HepG2 (cell line): ENCODE measurements around the gene NHP2. TPM values are rescaled to one million over a fixed set of nuclear protein-coding genes. Genes with fewer than 3 reads are reported as not detected.

Source experiments
- ATAC-seq: fragments of 200-7000 bp; cut with Tn5 transposase; 3 replicates; pipeline ENCODE4 v1.9.1; 2020; ENCODE audit warnings: mild to moderate bottlenecking, moderate library complexity
- BruUV-seq: library from RNA; stranded (reverse); fragments of 400-500 nt; replicated peaks from 2 replicates; lab custom pipeline; 2021; lab: Mats Ljungman, UMichigan
- CTCF ChIA-PET: fragments of 300-600 bp; formaldehyde crosslinking; extraction: SDS; loops from one replicate; lab custom pipeline; 2021; ENCODE audit warnings: low total read pairs, inconsistent platforms, low intra/inter-chr PET ratio; lab: Yijun Ruan, JAX
- POLR2A ChIA-PET: fragments of 350-600 bp; sonication (Branson Sonifier 250); formaldehyde crosslinking; loops from one replicate; lab custom pipeline; 2020; ENCODE audit warnings: antibody characterized with exemption, inconsistent platforms; lab: Yijun Ruan, JAX
- DNase-seq: peaks from one replicate; pipeline ENCODE4 v3.0.0-alpha.2; 2015; ENCODE audit warnings: low spot score
- FAIRE-seq: peaks from 3 replicates; lab custom pipeline; 2011; peaks lifted over from hg19 to GRCh38; lab: Jason Lieb, UNC
- H2AFZ ChIP-seq: one replicate; pipeline ENCODE4 v1.6.1; 2011; ENCODE audit warnings: low read length, inconsistent platforms
- H3K27ac ChIP-seq: fragments of 300-600 bp; 3 replicates; pipeline ENCODE4 v1.8.0; 2011; ENCODE audit warnings: mixed run types, mild to moderate bottlenecking, mixed read lengths, low read length, inconsistent platforms; ENCODE audit not compliant: insufficient read depth; ENCODE audit errors: extremely low read length
- H3K27me3 ChIP-seq, 2 experiments: fragments of 200-600 bp in 1 of 2; 2 replicates in 1 of 2; 3 replicates in 1 of 2; pipeline versions ENCODE4 v1.6.0 to v1.8.0; 2011; ENCODE audit warnings: low read length in 2 of 2, mild to moderate bottlenecking in 2 of 2, moderate library complexity in 2 of 2, inconsistent platforms in 1 of 2; ENCODE audit not compliant: insufficient read depth in 2 of 2, control insufficient read depth in 1 of 2
- H3K36me3 ChIP-seq, 2 experiments: fragments of 200-600 bp in 1 of 2; replicated peaks in 1 of 2; 2 replicates in 1 of 2; 3 replicates in 1 of 2; pipeline versions ENCODE4 v1.5.1 to v1.8.0; 2011; ENCODE audit warnings: low read length in 2 of 2, inconsistent platforms in 1 of 2; ENCODE audit not compliant: insufficient read depth in 2 of 2, control insufficient read depth in 1 of 2
- H3K4me1 ChIP-seq: 2 replicates; pipeline ENCODE4 v1.5.1; 2012; ENCODE audit warnings: low read length, inconsistent platforms; ENCODE audit not compliant: insufficient read depth
- H3K4me2 ChIP-seq: 2 replicates; pipeline ENCODE4 v1.6.0; 2011; ENCODE audit warnings: low read depth, low read length, inconsistent platforms
- H3K4me3 ChIP-seq, 3 experiments: fragments of 200-600 bp in 1 of 3; sonication (generic), shearing (Covaris generic) in 1 of 3; replicated peaks in 1 of 3; 2 replicates each; pipeline ENCODE4 v1.5.1; 2011 to 2016; ENCODE audit warnings: low read length in 3 of 3, inconsistent platforms in 2 of 3, low read depth in 2 of 3, mild to moderate bottlenecking in 2 of 3, control low read depth in 1 of 3, mixed read lengths in 1 of 3; ENCODE audit not compliant: insufficient read depth in 1 of 3
- H3K79me2 ChIP-seq: one replicate; pipeline ENCODE4 v1.6.1; 2011; ENCODE audit warnings: low read length, inconsistent platforms; ENCODE audit not compliant: insufficient read depth
- H3K9ac ChIP-seq: 2 replicates; pipeline ENCODE4 v1.6.0; 2011; ENCODE audit warnings: mild to moderate bottlenecking, low read depth, low read length, inconsistent platforms; ENCODE audit not compliant: insufficient read depth
- H3K9me3 ChIP-seq: 2 replicates; pipeline ENCODE4 v1.5.1; 2012; ENCODE audit warnings: mild to moderate bottlenecking, low read length
- H4K20me1 ChIP-seq: 2 replicates; pipeline ENCODE4 v1.6.0; 2011; ENCODE audit warnings: inconsistent platforms, mild to moderate bottlenecking, low read length, moderate library complexity; ENCODE audit not compliant: insufficient read depth
- IKZF1 ChIP-seq: fragments of 450-650 bp; IDR thresholded peaks from 2 replicates; pipeline ENCODE4 v1.7.1; 2016
- KIAA2018 ChIP-seq: sonication (generic); formaldehyde crosslinking; IDR thresholded peaks from 2 replicates; pipeline ENCODE4 v1.5.0; 2020; ENCODE audit warnings: mild to moderate bottlenecking, missing genetic modification reagents, borderline replicate concordance
- MBNL3 ChIP-seq: fragments of 250-450 bp; sonication (Bioruptor Pico); conservative IDR thresholded peaks from 2 replicates; pipeline ENCODE4 v1.8.0; 2022; ENCODE audit warnings: mild to moderate bottlenecking, inconsistent platforms
- NKX3-1 ChIP-seq: sonication (generic); formaldehyde crosslinking; IDR thresholded peaks from 2 replicates; pipeline ENCODE4 v1.5.0; 2020; ENCODE audit warnings: missing genetic modification reagents
- NR2C2 ChIP-seq: sonication (generic); formaldehyde crosslinking; IDR thresholded peaks from 2 replicates; pipeline ENCODE4 v1.4.0; 2020; ENCODE audit warnings: missing genetic modification reagents, mild to moderate bottlenecking, moderate library complexity, borderline replicate concordance
- RAD21 ChIP-seq: fragments of 450-650 bp; formaldehyde crosslinking; IDR thresholded peaks from 2 replicates; pipeline ENCODE4 v1.5.0; 2020; ENCODE audit warnings: mild to moderate bottlenecking
- SSRP1 ChIP-seq: IDR thresholded peaks from 2 replicates; pipeline ENCODE4 v1.6.1; 2016; ENCODE audit warnings: control low read depth
- TMF1 ChIP-seq: sonication (generic); formaldehyde crosslinking; IDR thresholded peaks from 2 replicates; pipeline ENCODE4 v1.8.1; 2022; ENCODE audit warnings: low read depth, missing genetic modification reagents
- UBTF ChIP-seq: sonication (generic); formaldehyde crosslinking; IDR thresholded peaks from 2 replicates; pipeline ENCODE4 v1.4.0; 2020; ENCODE audit warnings: mild to moderate bottlenecking, missing genetic modification reagents
- ZGPAT ChIP-seq: IDR thresholded peaks from 2 replicates; pipeline ENCODE4 v1.6.1; 2016; ENCODE audit warnings: mild to moderate bottlenecking
- ZIK1 ChIP-seq: sonication (generic); formaldehyde crosslinking; IDR thresholded peaks from 2 replicates; pipeline ENCODE4 v1.5.0; 2020; ENCODE audit warnings: mild to moderate bottlenecking, low read depth, missing genetic modification reagents, borderline replicate concordance
- ZNF382 ChIP-seq: sonication (generic); formaldehyde crosslinking; IDR thresholded peaks from 2 replicates; pipeline ENCODE4 v1.5.0; 2020; ENCODE audit warnings: missing genetic modification reagents, mild to moderate bottlenecking, borderline replicate concordance
- ZSCAN25 ChIP-seq: sonication (generic); formaldehyde crosslinking; IDR thresholded peaks from 2 replicates; pipeline ENCODE4 v1.8.0; 2022; ENCODE audit warnings: mild to moderate bottlenecking, missing genetic modification reagents
- WGBS: methylation state at CpG from one replicate; pipeline ENCODE4 v1.1.6; 2017; ENCODE audit warnings: low lambda C conversion rate; 5-methylcytosine and 5-hydroxymethylcytosine counted together
- in situ Hi-C: cut with HindIII; loops from 2 replicates; pipeline ENCODE4 v1.10.0; 2017; ENCODE audit warnings: low pct_unique_long_range_greater_than_20kb; ENCODE audit not compliant: extremely low pct_ligation_motif_present
- intact Hi-C: fragments of 100-400 bp; cut with micrococcal nuclease; formaldehyde crosslinking; loops from one replicate; pipeline ENCODE4 v1.10.0; 2022; ENCODE audit not compliant: unreplicated experiment
- polyA plus RNA-seq, 8 experiments: library from polyadenylated mRNA; depleted of rRNA in 3 of 8; stranded (reverse) in 7 of 8; unstranded in 1 of 8; fragments of >200 nt; fragmentation: Illumina TruSeq in 4 of 8; extraction: Trizol in 4 of 8; gene quantifications; 2 replicates each; pipeline versions ENCODE4 v1.2.1 to v1.2.3, GENCODE V29; 2011 to 2016; ENCODE audit warnings: low read depth in 4 of 8, missing spikeins in 1 of 8, mixed read lengths in 1 of 8; ENCODE audit not compliant: insufficient read depth in 1 of 8
- total RNA-seq, 5 experiments: library from RNA; depleted of rRNA; stranded (reverse); fragments of >200 nt; fragmentation: Illumina TruSeq; extraction: Trizol; gene quantifications; 2 replicates each; pipeline ENCODE4 v1.2.3, GENCODE V29; 2016; ENCODE audit warnings: low read depth in 1 of 5

The NHP2 gene
- total and polyA plus RNA-seq, 2 of the 13 experiments (the other 11 are each of a cell fraction or from before 2014, with no cell fraction given), result 56.2 to 96.1 TPM

GRCh38 chr5:178108966-178109365, 44.7 kb downstream of the NHP2 start (continued):
- TF ChIP-seq ZIK1 (CRISPR knock-in tag) (no peak), TMF1 (CRISPR knock-in tag) (no peak)
- TF ChIP-seq, all 625 proteins: peak for 0

GRCh38 chr5:178108446-178108845, 45.2 kb downstream of the NHP2 start:
- Histone ChIP-seq H3K27ac (no peak overlapping the region), H3K4me2 (no peak overlapping the region), H3K9me3 (no peaks in the 10 kb centered on the region), H4K20me1 (no peaks in the 10 kb centered on the region), H3K9ac (no peak overlapping the region), H3K27me3 (peaks cover 6 to 31% of the 10 kb centered on the region in 2 experiments; a peak in 4 of 5 replicates), H3K4me1 (no peaks in the 10 kb centered on the region), H3K4me3 (no peak overlapping the region), H3K36me3 (no peaks in the 10 kb centered on the region), H2AFZ (no peak overlapping the region), H3K79me2 (no peaks in the 10 kb centered on the region)
- FAIRE-seq (no peak), ATAC-seq (no peak), DNase-seq (no peak)
- POLR2A ChIA-PET, result no interaction called here
- CTCF ChIA-PET, result no interaction called here
- WGBS, result 20% methylated on average over 4 of the region's 7 CpGs
- no TSS peak for BruUV-seq
- in situ Hi-C loops, result no loop called here
- intact Hi-C loops, result no loop called here
- TF ChIP-seq SSRP1 (CRISPR knock-in tag) (no peak), MBNL3 (CRISPR knock-in tag) (no peak), RAD21 (CRISPR knock-in tag) (no peak), NKX3-1 (CRISPR knock-in tag) (no peak), UBTF (CRISPR knock-in tag) (no peak), IKZF1 (no peak), NR2C2 (no peak), ZSCAN25 (CRISPR knock-in tag) (no peak), ZGPAT (CRISPR knock-in tag) (no peak), KIAA2018 (CRISPR knock-in tag) (no peak), ZNF382 (CRISPR knock-in tag) (no peak)
